Measurements from ENCODE around the gene TPST2.

- no peak for TF ChIP-seq POLR2A (IDR thresholded peaks at IDR 0.05; ENCODE audit: low read length)
- no peak for TF ChIP-seq GATA1 (IDR thresholded peaks at IDR 0.05; ENCODE audit: low read depth, low read length)
Observed at GRCh38 chr22:26599505-26599904, 9.6 kb upstream of the TPST2 start.
